Spinal cord (tissue), 10 donors: ENCODE results near the gene ADSL. TPM values are rescaled to one million over a fixed set of nuclear protein-coding genes. Genes with fewer than 3 reads are reported as not detected.
A peak's percentile ranks its signal among the peaks of the same experiment; 100 is the strongest.

Experiments used
- DNase-seq, 6 donors: peaks; one replicate each; pipeline versions ENCODE4 v3.0.0 to v3.0.0-alpha.2; 2013 to 2015; ENCODE audit warnings: low spot score in 6 of 6, low read depth in 4 of 6
- H3K27ac ChIP-seq: one replicate; pipeline ENCODE4 v1.5.1; 2013; ENCODE audit warnings: low read depth, low read length, control low read depth
- H3K27me3 ChIP-seq: one replicate; pipeline ENCODE4 v1.6.1; 2013; ENCODE audit warnings: low read length; ENCODE audit not compliant: control insufficient read depth, insufficient read depth
- H3K36me3 ChIP-seq: one replicate; pipeline ENCODE4 v1.6.1; 2013; ENCODE audit warnings: low read length; ENCODE audit not compliant: control insufficient read depth, insufficient read depth
- H3K4me1 ChIP-seq: one replicate; pipeline ENCODE4 v1.6.1; 2013; ENCODE audit warnings: low read length; ENCODE audit not compliant: control insufficient read depth, insufficient read depth
- H3K4me3 ChIP-seq: one replicate; pipeline ENCODE4 v1.5.1; 2013; ENCODE audit warnings: low read depth, low read length, control low read depth
- H3K9me3 ChIP-seq: one replicate; pipeline ENCODE4 v1.6.1; 2013; ENCODE audit warnings: low read length; ENCODE audit not compliant: control insufficient read depth, insufficient read depth
- WGBS: methylation state at CpG from one replicate; pipeline ENCODE4 v1.1.5; 2013; ENCODE audit warnings: missing lambda C conversion rate; ENCODE audit not compliant: insufficient coverage; 5-methylcytosine and 5-hydroxymethylcytosine counted together
- polyA plus RNA-seq, 2 donors: library from polyadenylated mRNA; unstranded; fragments of 120-200 nt; gene quantifications; one replicate each; pipeline ENCODE4 v1.2.1, GENCODE V29; 2013; ENCODE audit not compliant: insufficient read length in 2 of 2
- total RNA-seq, 2 donors: library from RNA; depleted of rRNA in 1 of 2; stranded (reverse); fragments of 120-200 nt in 1 of 2; fragments of >200 nt in 1 of 2; gene quantifications; one replicate each; pipeline versions ENCODE4 v1.2.3 to v1.2.4, GENCODE V29; 2013 to 2014
- donor health status: healthy.

ADSL gene
- total and polyA plus RNA-seq, 4 donors, result 50.3 to 77.2 (median 64.2) TPM

DNA sequence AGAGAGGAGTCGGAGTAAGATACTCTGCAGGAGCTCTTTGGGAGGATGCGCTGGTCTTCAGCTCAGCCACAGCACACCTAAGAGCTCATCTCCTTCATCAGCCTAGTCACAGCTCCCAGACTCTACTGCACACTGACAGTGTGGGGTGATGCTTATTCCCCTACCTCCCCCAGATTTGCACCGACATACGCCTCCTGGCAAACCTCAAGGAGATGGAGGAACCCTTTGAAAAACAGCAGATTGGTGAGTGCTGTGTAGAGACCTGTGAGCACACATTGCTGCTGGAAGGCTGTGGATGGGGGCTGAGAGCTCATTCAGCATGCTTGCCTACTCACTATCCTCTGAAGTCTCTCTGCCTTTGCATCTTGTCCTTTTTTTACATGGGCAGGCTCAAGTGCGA lies 14.8 kb downstream of the ADSL start:
- WGBS, result 100% methylated on average over 1 of the region's 5 CpGs
- H3K4me1 ChIP-seq, result no peaks in the 10 kb centered on the region
- no peaks in the 10 kb centered on the region for H3K9me3 ChIP-seq
- H3K4me3 ChIP-seq, result no peak overlapping the region
- no peak for DNase-seq
- no peaks in the 10 kb centered on the region for H3K27me3 ChIP-seq
- H3K27ac ChIP-seq, result no peak overlapping the region
- H3K36me3 ChIP-seq, result peaks cover 85% of the 10 kb centered on the region

DNA sequence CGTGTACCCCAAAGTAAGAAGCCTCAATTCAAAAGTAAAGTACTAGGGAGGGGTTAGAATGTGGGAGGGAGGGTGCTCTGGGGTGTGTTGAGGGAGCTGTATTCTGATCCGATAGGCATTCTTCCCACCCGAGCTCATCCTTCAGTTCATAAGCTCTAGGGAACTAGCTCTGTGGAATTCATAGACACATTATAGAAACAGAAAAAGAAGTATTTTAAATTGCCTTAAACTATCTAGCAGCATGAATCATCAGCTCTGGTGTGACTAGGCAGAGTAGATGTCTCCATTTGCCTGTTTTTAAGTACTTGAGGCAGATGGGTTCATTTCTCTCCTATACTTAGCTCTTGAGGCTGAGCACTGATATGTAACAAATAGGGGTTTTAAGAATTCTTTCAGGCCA lies 16.8 kb downstream of the ADSL start:
- Histone ChIP-seq H3K9me3 (no peaks in the 10 kb centered on the region), H3K4me1 (no peaks in the 10 kb centered on the region), H3K4me3 (no peak overlapping the region), H3K27me3 (no peaks in the 10 kb centered on the region), H3K27ac (no peak overlapping the region), H3K36me3 (peaks cover 70% of the 10 kb centered on the region)
- no CpG with 5 or more reads among the region's 3 CpGs for WGBS
- no peak for DNase-seq

DNA sequence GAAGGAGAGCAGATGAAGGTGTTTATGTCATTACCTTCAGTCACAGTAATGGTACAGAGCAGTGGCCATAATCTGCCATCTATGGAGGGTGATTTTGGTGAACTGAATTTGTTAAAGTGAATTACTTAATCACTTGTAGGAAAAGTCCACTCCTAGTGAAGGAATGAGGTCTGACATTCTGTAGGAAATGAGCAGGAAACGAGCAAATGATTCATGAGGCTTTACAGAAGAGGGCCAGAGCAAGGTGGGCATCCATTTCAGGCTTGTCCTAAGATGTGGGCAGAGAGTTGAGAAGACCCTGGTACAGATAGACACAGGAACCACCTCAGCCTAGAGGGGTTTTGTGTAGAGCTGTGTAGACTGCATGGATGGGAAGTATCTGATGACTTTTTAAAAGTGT lies 18.1 kb downstream of the ADSL start:
- WGBS, result 91% methylated on average over 1 of the region's 1 CpG
- H3K27me3 ChIP-seq, result no peaks in the 10 kb centered on the region
- H3K4me1 ChIP-seq, result no peaks in the 10 kb centered on the region
- no peak overlapping the region for H3K27ac ChIP-seq
- no peak for DNase-seq
- no peak overlapping the region for H3K4me3 ChIP-seq
- H3K36me3 ChIP-seq, result peaks cover 60% of the 10 kb centered on the region
- no peaks in the 10 kb centered on the region for H3K9me3 ChIP-seq

DNA sequence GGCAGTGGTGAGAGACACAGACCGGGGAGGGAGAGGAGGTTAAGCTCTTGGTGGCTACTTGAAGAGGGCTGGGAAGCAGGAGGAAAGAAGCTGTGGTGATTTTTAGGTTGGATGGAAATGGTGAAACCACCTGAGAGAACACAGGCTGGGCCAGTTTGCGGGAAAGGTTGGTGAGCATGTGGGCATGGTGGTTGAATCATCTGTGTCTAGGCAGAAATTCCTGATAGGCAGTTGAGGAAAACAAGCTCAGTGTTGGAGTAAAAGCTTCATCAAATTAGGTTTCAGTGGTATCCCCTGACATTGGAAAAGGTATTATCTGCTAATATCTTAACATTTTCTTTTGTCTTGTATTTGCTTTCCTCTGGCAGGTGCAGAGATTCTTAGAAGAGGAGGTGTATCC lies 19.8 kb downstream of the ADSL start:
- Histone ChIP-seq H3K9me3 (no peaks in the 10 kb centered on the region), H3K27ac (no peak overlapping the region), H3K27me3 (no peaks in the 10 kb centered on the region), H3K36me3 (peaks cover 48% of the 10 kb centered on the region), H3K4me3 (no peak overlapping the region), H3K4me1 (peaks cover 3% of the 10 kb centered on the region)
- WGBS, result 100% methylated on average over 2 of the region's 2 CpGs
- no peak for DNase-seq

DNA sequence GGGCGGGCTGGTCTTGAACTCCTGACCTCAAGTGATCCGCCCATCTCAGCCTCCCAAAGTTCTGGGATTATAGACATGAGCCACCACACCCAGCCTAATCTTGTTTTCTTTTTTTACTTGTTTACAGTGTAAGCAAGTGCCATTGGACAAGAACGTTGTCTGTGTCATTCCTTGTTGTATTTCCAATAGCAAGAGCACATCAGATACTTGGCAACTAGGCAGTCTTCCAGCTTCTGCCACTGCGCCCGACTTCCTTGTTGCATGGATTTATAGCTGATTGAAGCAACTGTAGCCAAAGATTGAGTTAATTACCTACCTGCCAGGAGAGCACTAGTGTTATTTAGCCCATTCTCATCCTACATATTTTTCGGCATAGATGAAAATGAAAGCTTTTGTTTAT lies 21.0 kb downstream of the ADSL start:
- WGBS, result 67% methylated on average over 1 of the region's 6 CpGs
- Histone ChIP-seq H3K4me1 (peaks cover 8% of the 10 kb centered on the region), H3K27ac (no peak overlapping the region), H3K36me3 (peaks cover 37% of the 10 kb centered on the region), H3K4me3 (no peak overlapping the region), H3K9me3 (no peaks in the 10 kb centered on the region), H3K27me3 (no peaks in the 10 kb centered on the region)
- DNase-seq, result no peak

- H3K36me3 ChIP-seq, result peaks cover 31% of the 10 kb centered on the region
- DNase-seq, result peak in 2 of 6 donors; percentile 3 to 39
- H3K27me3 ChIP-seq, result no peaks in the 10 kb centered on the region
Measured at GRCh38 chr22:40368016-40368415, 21.7 kb downstream of the ADSL start.

DNA sequence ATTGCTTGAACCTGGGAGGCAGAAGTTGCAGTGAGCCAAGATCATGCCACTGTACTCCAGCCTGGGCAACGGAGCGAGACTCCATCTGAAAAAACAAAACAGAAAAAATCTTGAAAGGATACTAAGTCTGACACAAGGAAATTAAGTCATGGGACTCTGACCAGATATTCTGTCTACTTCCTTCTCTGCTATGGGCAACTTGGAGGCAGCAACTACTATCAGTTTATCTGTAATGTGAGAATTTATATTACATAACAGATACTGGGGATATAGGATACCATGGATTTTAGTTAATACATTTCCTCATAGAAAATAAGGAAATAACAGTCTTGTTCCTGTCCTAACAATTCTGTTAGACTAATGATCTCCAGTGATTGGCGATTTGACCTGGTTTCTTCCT lies 22.5 kb downstream of the ADSL start:
- Histone ChIP-seq H3K9me3 (no peaks in the 10 kb centered on the region), H3K27me3 (no peaks in the 10 kb centered on the region), H3K27ac (no peak overlapping the region), H3K4me3 (no peak overlapping the region), H3K36me3 (peaks cover 27% of the 10 kb centered on the region), H3K4me1 (peaks cover 8% of the 10 kb centered on the region)
- WGBS, result 75% methylated on average over 2 of the region's 3 CpGs
- DNase-seq, result no peak

More at GRCh38 chr22:40368016-40368415, 21.7 kb downstream of the ADSL start:
- H3K4me3 ChIP-seq, result no peak overlapping the region
- WGBS, result 86% methylated on average over 4 of the region's 6 CpGs
- H3K27ac ChIP-seq, result no peak overlapping the region
- peaks cover 8% of the 10 kb centered on the region for H3K4me1 ChIP-seq
- H3K9me3 ChIP-seq, result no peaks in the 10 kb centered on the region

DNA sequence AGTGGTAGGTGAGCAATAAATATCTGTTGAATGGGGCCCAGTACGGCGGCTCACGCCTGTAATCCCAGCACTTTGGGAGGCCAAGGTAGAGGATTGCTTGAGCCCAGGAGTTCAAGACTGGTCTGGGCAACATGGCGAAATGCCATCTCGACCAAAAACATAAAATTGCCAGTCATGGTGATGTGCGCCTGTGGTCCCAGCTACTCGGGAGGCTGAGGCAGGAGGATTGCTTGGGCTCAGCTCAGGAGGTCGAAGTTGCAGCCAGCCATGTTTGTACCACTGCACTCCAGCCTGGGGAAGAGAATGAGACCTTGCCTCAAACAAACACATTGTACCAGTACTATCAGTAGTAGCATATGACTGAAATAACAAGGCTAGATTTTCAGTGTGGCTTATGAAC lies 28.3 kb downstream of the ADSL start:
- no peak for DNase-seq
- H3K4me1 ChIP-seq, result peaks cover 8% of the 10 kb centered on the region
- H3K4me3 ChIP-seq, result no peak overlapping the region
- no peaks in the 10 kb centered on the region for H3K9me3 ChIP-seq
- 93% methylated on average over 7 of the region's 8 CpGs for WGBS
- peaks cover 3% of the 10 kb centered on the region for H3K36me3 ChIP-seq
- H3K27ac ChIP-seq, result no peak overlapping the region
- H3K27me3 ChIP-seq, result no peaks in the 10 kb centered on the region

GRCh38 chr22:40376149-40376548 lies 29.8 kb downstream of the ADSL start:
- H3K9me3 ChIP-seq, result no peaks in the 10 kb centered on the region
- peaks cover 5% of the 10 kb centered on the region for H3K4me1 ChIP-seq
- no peak overlapping the region for H3K27ac ChIP-seq
- no peak overlapping the region for H3K4me3 ChIP-seq
- 100% methylated on average over 2 of the region's 5 CpGs for WGBS
- no peak for DNase-seq
- no peaks in the 10 kb centered on the region for H3K27me3 ChIP-seq
- H3K36me3 ChIP-seq, result peaks cover 2% of the 10 kb centered on the region

GRCh38 chr22:40377931-40378330 lies 31.6 kb downstream of the ADSL start:
- H3K27ac ChIP-seq, result no peak overlapping the region
- WGBS, result 100% methylated on average over 1 of the region's 2 CpGs
- H3K4me3 ChIP-seq, result no peak overlapping the region
- no peaks in the 10 kb centered on the region for H3K4me1 ChIP-seq
- peaks cover 2% of the 10 kb centered on the region for H3K36me3 ChIP-seq
- H3K9me3 ChIP-seq, result no peaks in the 10 kb centered on the region
- DNase-seq, result no peak
- no peaks in the 10 kb centered on the region for H3K27me3 ChIP-seq
